Colonic mucosa (tissue), 4 donors: ENCODE results near the gene TACC2. TPM values are rescaled to one million over a fixed set of nuclear protein-coding genes. Genes with fewer than 3 reads are reported as not detected.

Source experiments
- DNase-seq: peaks from one replicate; pipeline ENCODE4 v3.0.0-alpha.2; 2020
- H3K27ac ChIP-seq: fragments of 200-600 bp; one replicate; pipeline ENCODE4 v1.8.0; 2021
- H3K27me3 ChIP-seq: fragments of 200-600 bp; one replicate; pipeline ENCODE4 v1.8.0; 2021
- H3K36me3 ChIP-seq: fragments of 200-600 bp; one replicate; pipeline ENCODE4 v1.8.0; 2021
- H3K4me1 ChIP-seq: fragments of 200-600 bp; one replicate; pipeline ENCODE4 v1.8.0; 2021; ENCODE audit warnings: mild to moderate bottlenecking
- H3K4me3 ChIP-seq: fragments of 200-600 bp; one replicate; pipeline ENCODE4 v1.8.0; 2021
- H3K9ac ChIP-seq, 2 donors: one replicate each; pipeline ENCODE4 v1.7.0; 2013; ENCODE audit warnings: control low read depth in 2 of 2, low read depth in 2 of 2, low read length in 2 of 2
- H3K9me3 ChIP-seq: fragments of 200-600 bp; one replicate; pipeline ENCODE4 v1.8.0; 2021
- CTCF ChIP-seq: fragments of 200-600 bp; IDR thresholded peaks from one replicate; pipeline ENCODE4 v1.8.0; 2022; ENCODE audit warnings: antibody characterized with exemption, mild to moderate bottlenecking
- intact Hi-C: fragments of 100-400 bp; cut with DNase I; formaldehyde crosslinking; loops from one replicate; pipeline ENCODE4 v1.14.1; 2022
- total RNA-seq, 2 donors: library from RNA; stranded (reverse); fragmentation: NEBNext Ultra II Directional in 1 of 2; extraction: Animal tissue kit (Norgen Biotek cat#: 25700) in 1 of 2; gene quantifications; one replicate each; pipeline ENCODE4 v1.2.1, GENCODE V29; 2021
- donor health status: healthy.
- donor health status: DM: no; HTN: no; CAD: no.
- donor health status: DM: no; HTN: no; CAD: no.

Gene TACC2
- total RNA-seq, 2 donors from 2014 or later = 90.0 to 93.2 TPM

GRCh38 chr10:122302315-122302714 is 313.4 kb downstream of the TACC2 start:
- intact Hi-C loops = no loop called here
- no peak overlapping the region for H3K27ac ChIP-seq
- H3K9me3 ChIP-seq = no peaks in the 10 kb centered on the region
- H3K27me3 ChIP-seq = no peaks in the 10 kb centered on the region
- H3K36me3 ChIP-seq = no peaks in the 10 kb centered on the region
- DNase-seq = no peak
- no peak overlapping the region for H3K4me3 ChIP-seq
- H3K9ac ChIP-seq = no peak overlapping the region
- TF ChIP-seq CTCF = no peak
- H3K4me1 ChIP-seq = no peaks in the 10 kb centered on the region

GRCh38 chr10:122303271-122304053 is 314.5 kb downstream of the TACC2 start:
- intact Hi-C loops = no loop called here
- no peak for TF ChIP-seq CTCF
- Histone ChIP-seq H3K4me3 (no peak overlapping the region), H3K9me3 (no peaks in the 10 kb centered on the region), H3K4me1 (peaks cover under 1% of the 10 kb centered on the region), H3K9ac (no peak overlapping the region), H3K36me3 (no peaks in the 10 kb centered on the region), H3K27me3 (no peaks in the 10 kb centered on the region), H3K27ac (no peak overlapping the region)
- DNase-seq = no peak

Other genes with a start within 250 kb of the TACC2 start
- gene ATE1, start 61.1 kb upstream of the TACC2 start, total RNA-seq = 10 to 100 TPM; 32.9 to 78.0 TPM
- 10 to 100 TPM; 55.0 to 63.9 TPM for gene NSMCE4A, start 13.9 kb upstream of the TACC2 start, total RNA-seq